ENCODE results near the gene SPRR5.

SPRR5 gene

GRCh38 chr1:152951711-152952110 lies 4.7 kb downstream of the SPRR5 start:
- DNase-seq: no peak

DNA sequence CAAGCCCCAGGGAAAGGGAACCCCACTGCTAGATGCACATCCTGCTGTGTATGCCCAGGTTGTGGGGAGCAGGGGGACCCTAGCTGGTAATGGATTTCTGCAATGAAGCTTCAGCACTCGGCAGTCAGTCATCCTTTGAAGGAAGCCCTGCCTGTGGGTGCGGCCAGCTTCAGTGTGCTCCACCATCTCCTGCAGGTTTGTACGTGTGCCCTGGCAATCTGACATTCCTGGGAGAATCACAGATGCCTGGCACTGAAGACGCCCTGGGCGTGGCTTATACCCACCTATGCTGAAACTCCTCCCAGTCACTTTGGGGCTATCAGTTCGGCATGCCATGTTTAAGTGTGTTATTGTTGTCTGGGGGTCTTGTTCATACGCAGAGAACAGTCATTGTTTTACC lies 6.8 kb downstream of the SPRR5 start:
- no peak for DNase-seq

- no peak for DNase-seq
Observed at GRCh38 chr1:152954436-152954835, 7.4 kb downstream of the SPRR5 start.

DNA sequence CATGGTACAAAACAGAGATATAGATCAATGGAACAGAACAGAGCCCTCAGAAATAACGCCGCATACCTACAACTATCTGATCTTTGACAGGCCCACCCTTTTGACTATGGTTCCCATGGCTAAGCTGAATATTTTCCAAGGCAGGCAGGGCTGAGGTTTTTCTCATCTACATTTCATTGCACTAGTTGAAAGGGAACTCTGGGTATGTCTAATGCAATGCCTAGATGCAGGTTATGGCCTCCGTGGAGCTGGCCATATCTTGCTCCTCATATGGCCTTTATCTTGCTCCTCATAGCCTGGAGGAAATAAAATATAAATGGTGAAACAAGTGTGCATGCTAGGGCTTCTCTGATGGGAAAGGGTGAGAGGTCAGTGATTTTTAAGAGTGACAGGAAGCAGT lies 10.6 kb downstream of the SPRR5 start:
- DNase-seq: no peak

DNA sequence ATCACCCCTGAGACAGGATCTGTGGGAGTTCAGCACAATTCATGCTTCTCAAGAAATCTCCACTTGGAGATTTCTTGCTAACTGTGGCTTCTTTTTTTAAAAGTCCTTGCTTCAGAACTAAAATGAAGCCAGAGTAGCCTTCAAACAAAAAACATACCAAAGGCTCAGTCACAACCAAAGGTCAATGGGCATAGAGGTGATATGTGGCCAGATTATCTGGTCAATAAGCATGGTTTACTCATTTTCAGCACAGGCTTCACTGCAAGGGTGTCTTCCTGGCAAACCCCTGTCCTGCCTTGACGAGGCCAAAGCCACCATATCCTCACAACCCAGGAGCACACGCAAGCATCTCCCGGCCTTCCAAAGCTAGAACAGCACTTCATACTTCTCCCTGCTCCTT lies 12.3 kb downstream of the SPRR5 start:
- no peak for DNase-seq

DNA sequence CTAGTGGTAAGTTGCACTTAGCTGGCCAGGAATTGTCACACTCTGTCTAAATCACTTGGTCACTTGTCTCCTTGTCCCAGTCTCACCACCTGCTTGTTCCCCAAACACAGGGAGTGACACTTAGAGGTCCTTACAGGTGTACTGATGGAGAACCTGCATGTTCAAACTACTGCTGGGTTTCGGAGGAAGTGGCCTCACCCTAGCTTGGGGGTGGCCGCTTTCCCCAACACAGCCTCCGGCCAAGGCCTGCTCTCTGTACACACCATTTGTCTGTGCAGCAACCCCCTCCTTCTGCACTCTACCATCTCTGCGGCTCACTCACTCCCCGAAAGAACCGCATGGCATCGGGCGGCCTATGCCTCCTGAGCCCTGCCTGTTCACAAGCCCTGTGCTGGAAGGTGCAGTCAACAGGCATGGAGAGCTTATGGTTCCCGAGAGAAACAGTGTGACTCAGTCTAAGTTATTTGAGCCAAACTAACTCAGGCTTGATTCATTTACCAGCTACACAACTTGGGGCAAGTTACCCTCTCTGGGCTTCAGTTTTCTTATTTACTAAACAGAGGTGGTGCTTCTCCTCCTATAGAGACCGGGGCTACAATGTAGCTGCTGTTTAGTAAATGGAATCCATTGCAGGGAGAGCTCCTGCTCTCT lies 12.9 kb downstream of the SPRR5 start:
- DNase-seq: no peak

DNA sequence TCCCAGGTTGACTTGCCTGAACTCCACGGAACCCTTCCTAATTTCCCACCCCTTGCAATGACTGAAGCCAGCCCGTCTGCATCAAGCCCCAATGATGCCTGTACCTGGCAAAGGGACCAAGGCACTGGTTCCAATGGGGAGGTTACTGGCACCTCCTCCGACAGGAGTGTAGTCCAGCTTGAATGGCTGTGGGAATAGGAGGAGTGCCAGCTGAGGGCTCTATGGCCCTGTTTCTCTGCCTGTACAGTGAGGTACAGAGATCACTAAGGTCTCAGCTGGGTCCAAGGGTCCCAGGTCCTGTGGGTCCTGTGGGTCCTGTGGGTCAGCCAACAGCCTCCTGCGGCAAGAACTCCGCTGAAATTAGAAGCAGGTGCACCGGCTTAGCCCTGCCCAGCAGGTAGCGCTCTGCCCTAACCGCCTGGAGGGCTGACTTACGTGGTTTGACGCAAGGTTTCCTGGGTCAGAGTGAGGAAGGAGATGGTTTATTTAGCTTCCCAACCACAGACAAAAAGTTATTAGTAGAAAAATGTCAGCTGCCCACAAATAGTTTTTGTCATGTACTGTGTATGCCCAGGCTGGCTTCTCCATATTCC lies 13.5 kb downstream of the SPRR5 start:
- peak in 1 of 5 experiments; percentile 9 for DNase-seq

- no peak for DNase-seq
Observed at GRCh38 chr1:152961226-152961891, 14.4 kb downstream of the SPRR5 start.

DNA sequence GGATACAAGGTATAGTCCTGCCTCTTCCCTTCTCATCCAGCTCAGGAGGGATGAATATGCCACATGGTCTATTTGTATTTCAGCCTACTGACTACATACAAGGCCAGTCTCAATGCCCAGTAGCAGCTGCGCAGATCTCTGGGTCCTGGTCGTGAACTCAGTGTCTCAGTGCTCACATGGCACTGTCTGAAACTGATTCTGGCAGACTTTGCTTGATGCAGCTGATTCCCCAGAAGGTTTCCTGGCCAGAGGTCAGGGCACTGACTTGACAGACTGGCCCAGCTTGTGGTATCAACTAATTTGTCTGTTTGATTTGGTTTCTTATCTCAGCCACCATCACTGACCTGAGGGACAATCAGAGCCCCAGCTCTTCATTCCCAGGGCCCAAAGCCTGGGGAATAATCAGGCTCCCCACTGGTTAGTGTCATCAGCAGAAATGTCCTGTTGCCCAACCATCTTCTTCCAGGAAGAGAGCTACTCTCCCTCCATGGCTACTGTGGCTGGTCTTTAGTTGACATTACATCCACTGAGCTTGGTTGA lies 15.9 kb downstream of the SPRR5 start:
- no peak for DNase-seq

GRCh38 chr1:152964536-152964935 lies 17.5 kb downstream of the SPRR5 start:
- no peak for DNase-seq

DNA sequence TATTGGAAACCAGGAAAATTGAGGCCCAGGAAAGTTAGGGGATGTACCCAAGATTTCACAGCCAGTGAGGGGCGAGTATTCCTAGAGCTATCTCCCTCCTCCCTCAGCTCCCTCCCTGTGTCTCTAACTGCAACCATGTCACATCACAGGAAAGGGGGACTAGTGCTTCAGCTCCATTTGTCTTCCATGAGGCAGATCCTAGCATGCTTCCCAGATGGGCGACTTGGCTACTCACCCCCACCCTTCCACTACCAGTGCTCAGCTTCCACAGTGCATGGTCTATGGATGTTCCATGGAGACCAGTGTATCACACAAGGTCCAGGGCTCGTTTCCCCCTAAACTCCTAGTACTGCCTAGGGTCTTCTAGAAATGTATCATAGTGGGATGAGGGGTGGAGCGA lies 18.8 kb downstream of the SPRR5 start:
- DNase-seq: no peak

- peak in 1 of 5 experiments; percentile 16 for DNase-seq
Observed at GRCh38 chr1:152967201-152967600, 20.2 kb downstream of the SPRR5 start.

DNA sequence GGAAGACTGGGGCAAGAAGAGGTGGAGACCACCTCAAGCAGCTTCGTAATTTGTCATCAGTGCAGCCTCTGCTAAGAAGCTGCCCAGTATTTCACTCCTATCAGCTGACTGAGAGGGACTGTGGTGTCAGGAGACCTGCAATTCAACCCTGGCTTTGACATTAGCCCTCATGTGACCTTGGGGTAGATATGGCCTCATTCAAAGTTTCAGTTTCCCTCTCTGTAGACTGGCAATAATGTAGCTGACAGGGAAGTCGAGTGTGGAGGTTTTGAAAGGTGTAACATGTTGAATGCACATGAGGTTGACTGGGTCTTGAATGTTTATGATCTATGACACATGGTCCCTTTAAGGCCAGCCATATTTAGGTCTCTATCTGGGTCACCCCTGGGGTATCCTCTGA lies 21.2 kb downstream of the SPRR5 start:
- peak in 1 of 5 experiments; percentile 14 for DNase-seq

DNA sequence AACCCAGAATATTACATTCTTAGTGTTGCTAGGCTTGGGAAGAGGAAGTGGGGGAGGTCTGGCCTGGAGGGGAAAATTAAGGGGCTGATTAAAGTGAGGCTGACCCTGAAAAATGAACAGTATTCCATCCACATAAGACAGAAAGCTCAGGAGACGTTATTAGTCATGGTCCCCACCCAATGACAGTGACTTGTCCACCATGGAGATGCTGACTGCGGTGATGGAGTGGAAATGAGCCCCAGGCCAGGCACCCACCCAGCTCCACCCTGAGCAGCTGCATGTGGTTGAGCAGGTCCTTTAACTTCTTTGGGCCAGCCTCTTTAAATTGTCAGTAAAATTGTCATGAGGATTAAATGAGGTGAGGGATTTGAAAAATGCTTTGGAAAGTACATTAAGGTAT lies 22.0 kb downstream of the SPRR5 start:
- DNase-seq: no peak

GRCh38 chr1:152970495-152970894 lies 23.5 kb downstream of the SPRR5 start, which contains the start of gene SPRR4:
Gene SPRR4 (plus strand): TSS chr1:152970648. CDS start chr1:152971891, 1,243 bp downstream.
- DNase-seq: no peak

- no peak for DNase-seq
Observed at GRCh38 chr1:152972196-152972886, 25.3 kb downstream of the SPRR5 start.

DNA sequence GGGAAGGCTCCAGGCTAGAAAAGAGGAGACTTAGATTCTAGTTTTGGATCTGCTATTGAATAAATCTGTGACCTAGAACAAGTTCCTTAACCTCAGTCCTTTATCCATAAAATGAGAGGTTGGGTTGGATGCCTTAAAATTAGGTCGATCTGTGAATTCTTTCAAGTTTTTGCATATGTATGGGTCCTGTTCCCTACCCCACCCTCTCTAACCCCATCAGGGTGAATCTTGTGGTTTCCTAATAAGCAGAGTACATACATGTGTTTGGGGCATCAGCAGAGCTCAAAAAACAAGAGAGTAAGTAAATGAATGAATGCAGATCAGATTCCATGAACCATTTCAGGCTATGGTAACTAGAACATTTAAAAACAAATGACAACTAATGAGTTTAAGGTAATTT lies 29.7 kb downstream of the SPRR5 start:
- DNase-seq: no peak

DNA sequence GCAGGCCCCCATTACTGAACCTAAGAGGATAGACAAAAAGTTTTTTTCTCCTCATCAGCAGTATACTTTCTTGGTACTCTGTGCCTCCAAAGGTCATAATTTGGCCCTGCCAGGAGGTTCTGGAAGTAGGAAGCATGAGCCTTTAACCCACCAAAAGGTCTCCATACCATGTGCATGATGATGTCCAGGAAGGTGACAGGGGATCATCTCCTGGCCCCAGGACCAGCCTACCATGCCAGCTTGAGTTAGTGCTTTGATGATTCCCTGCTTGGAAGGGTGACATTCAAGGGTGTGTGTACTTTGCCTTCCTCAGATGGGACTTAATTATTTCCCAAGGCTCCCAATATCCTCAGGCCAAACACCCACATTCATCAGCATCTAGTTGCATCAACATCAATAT lies 30.6 kb downstream of the SPRR5 start:
- no peak for DNase-seq

- DNase-seq: no peak
Observed at GRCh38 chr1:152980676-152981075, 33.7 kb downstream of the SPRR5 start.

DNA sequence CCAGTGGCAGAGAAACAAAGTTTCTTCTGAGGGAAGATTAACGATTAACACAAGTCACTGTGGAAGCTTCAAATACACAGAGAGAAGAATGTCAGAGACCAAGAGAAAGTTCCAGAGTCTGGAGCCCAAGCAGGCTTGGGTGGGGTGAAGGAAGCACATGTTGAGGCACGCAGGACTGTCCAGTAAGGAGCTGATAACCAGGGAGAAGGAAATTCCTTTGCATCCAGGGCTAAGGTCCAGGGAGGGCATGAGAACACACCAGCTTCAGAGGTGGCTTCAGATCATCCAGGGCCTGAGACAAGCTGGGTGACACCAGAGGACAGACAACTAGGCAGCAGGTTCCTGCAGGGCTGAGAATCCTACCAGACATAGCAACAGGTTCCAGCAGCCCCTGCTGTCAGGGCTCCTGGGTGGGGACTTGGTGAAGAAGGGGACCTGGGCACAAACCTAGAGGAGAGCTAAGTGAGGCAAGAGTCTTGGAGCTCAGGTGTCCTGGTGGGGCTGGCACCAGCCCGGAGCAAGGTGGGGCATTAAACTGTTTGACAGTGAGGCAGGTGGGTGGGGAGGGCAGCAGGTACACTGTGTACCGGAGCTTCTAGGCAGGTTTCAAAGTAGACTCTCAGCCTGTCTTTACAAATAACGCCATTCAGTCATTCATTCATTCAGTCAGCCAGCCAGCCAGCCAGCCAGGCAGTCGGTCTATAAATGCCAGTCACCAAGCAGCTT lies 34.3 kb downstream of the SPRR5 start:
- DNase-seq: no peak

GRCh38 chr1:152982076-152982475 lies 35.1 kb downstream of the SPRR5 start:
- DNase-seq: no peak

- DNase-seq: no peak
Observed at GRCh38 chr1:152983234-152983633, 36.2 kb downstream of the SPRR5 start.

- no peak for DNase-seq
Observed at GRCh38 chr1:152983743-152984142, 36.7 kb downstream of the SPRR5 start, which contains the start of gene SPRR1A. Gene SPRR1A (plus strand): TSS chr1:152984081. CDS start chr1:152985231, 1,150 bp downstream.
